Omental fat pad (tissue), 4 donors: ENCODE data around the gene CATSPER4. TPM values are rescaled to one million over a fixed set of nuclear protein-coding genes. Genes with fewer than 3 reads are reported as not detected.

Experiments used
- ATAC-seq: fragments of 150-250 bp; one replicate; pipeline ENCODE4 v1.9.1; 2016; ENCODE audit warnings: mild to moderate bottlenecking, moderate library complexity; ENCODE audit not compliant: low FRiP score
- DNase-seq: peaks from one replicate; pipeline ENCODE4 v3.0.0-alpha.2; 2019; ENCODE audit warnings: low spot score
- CTCF ChIP-seq, 3 donors: fragments of 450-650 bp; IDR thresholded peaks; one replicate each; pipeline ENCODE4 v1.5.1; 2016 to 2017; ENCODE audit warnings: antibody characterized with exemption in 3 of 3, mild to moderate bottlenecking in 3 of 3, moderate library complexity in 2 of 3
- total RNA-seq, 4 donors: library from RNA; depleted of rRNA; stranded (reverse); fragments of >200 nt; gene quantifications; one replicate each; pipeline ENCODE4 v1.1.0, GENCODE V29; 2016

The CATSPER4 gene
- total RNA-seq, 4 donors from 2014 or later, result not detected

GRCh38 chr1:26195805-26196204, 5.4 kb downstream of the CATSPER4 start:
- no peak for ATAC-seq
- no peak for DNase-seq
- TF ChIP-seq CTCF (IDR thresholded peaks at IDR 0.05), result no peak

- no peak for ATAC-seq
- no peak for TF ChIP-seq CTCF (IDR thresholded peaks at IDR 0.05)
Measured at GRCh38 chr1:26197301-26197700, 6.9 kb downstream of the CATSPER4 start.

GRCh38 chr1:26197813-26198212, 7.4 kb downstream of the CATSPER4 start:
- DNase-seq, result no peak
- TF ChIP-seq CTCF (IDR thresholded peaks at IDR 0.05), result no peak
- no peak for ATAC-seq

More at GRCh38 chr1:26197301-26197700, 6.9 kb downstream of the CATSPER4 start:
- DNase-seq, result no peak

GRCh38 chr1:26200413-26200812, 10.0 kb downstream of the CATSPER4 start:
- ATAC-seq (no peak), DNase-seq (no peak)
- no peak for TF ChIP-seq CTCF (IDR thresholded peaks at IDR 0.05)

GRCh38 chr1:26203642-26204318, 13.4 kb downstream of the CATSPER4 start:
- DNase-seq (no peak), ATAC-seq (no peak)
- TF ChIP-seq CTCF (IDR thresholded peaks at IDR 0.05), result no peak

GRCh38 chr1:26210147-26210870, 19.9 kb downstream of the CATSPER4 start:
- no peak for ATAC-seq
- TF ChIP-seq CTCF (IDR thresholded peaks at IDR 0.05), result no peak
- no peak for DNase-seq

- no peak for ATAC-seq
- TF ChIP-seq CTCF (IDR thresholded peaks at IDR 0.05), result no peak
- no peak for DNase-seq
Measured at GRCh38 chr1:26212726-26213125, 22.3 kb downstream of the CATSPER4 start.
